GM18508 (cell line): Measurements from ENCODE around the gene GFM2.
"Not testable (repeated sequence)": the region's sequence is repeated elsewhere in the genome, so short reads cannot be mapped to it uniquely, and the experiment has no call there.

ENCODE experiments used
- ATAC-seq: cut with Tn5 transposase; IDR thresholded peaks from one replicate; pipeline ENCODE4 v1.9.1; 2021; ENCODE audit warnings: moderate number of reproducible peaks; ENCODE audit not compliant: insufficient read depth, unreplicated experiment

Gene GFM2, protein sequence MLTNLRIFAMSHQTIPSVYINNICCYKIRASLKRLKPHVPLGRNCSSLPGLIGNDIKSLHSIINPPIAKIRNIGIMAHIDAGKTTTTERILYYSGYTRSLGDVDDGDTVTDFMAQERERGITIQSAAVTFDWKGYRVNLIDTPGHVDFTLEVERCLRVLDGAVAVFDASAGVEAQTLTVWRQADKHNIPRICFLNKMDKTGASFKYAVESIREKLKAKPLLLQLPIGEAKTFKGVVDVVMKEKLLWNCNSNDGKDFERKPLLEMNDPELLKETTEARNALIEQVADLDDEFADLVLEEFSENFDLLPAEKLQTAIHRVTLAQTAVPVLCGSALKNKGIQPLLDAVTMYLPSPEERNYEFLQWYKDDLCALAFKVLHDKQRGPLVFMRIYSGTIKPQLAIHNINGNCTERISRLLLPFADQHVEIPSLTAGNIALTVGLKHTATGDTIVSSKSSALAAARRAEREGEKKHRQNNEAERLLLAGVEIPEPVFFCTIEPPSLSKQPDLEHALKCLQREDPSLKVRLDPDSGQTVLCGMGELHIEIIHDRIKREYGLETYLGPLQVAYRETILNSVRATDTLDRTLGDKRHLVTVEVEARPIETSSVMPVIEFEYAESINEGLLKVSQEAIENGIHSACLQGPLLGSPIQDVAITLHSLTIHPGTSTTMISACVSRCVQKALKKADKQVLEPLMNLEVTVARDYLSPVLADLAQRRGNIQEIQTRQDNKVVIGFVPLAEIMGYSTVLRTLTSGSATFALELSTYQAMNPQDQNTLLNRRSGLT

DNA sequence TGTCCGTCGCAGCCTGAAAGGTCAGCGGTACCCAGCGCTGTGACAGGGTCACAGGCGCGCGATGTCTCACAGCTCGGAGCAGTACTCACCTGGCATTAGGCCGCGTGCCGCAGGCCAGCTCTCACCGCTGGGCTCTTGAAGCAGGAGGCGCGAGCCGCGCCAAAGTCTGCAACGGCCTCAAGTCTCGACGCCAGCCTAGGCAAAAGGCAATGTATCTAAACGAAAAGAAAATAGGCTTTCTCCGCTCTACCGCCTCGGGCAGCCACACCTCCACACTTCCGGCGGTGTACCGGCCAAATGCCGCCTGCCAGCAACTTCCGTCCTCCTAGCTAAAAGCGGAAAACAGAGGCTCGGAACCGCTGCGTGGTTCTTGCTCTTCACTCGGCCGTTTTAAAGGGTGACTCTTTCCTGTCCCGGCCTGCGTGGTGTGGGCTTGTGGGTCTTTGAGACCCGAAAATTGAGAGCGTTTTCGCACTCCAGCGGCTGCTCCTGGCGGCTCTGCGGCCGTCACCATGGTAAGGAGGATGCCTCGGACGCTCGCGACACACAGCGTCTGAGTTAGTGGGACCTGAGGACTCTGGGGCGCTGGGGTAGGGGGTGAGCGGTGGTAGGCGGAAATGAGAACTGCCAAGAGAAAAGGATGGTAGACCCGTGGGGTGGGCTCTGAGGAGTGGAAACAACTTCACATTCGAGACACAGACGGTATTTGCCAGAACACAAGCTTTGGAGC lies at the start of gene GFM2, which contains the start of gene NSA2:
TSS of gene GFM2 (minus strand) at position 269 of the 730 bp plus-strand sequence. CDS start 3,375 bp downstream, outside the sequence.
TSS of gene NSA2 (plus strand) at position 401 of the 730 bp plus-strand sequence. CDS start at position 513, 112 bp downstream.
- ATAC-seq, result peak; percentile 66

DNA sequence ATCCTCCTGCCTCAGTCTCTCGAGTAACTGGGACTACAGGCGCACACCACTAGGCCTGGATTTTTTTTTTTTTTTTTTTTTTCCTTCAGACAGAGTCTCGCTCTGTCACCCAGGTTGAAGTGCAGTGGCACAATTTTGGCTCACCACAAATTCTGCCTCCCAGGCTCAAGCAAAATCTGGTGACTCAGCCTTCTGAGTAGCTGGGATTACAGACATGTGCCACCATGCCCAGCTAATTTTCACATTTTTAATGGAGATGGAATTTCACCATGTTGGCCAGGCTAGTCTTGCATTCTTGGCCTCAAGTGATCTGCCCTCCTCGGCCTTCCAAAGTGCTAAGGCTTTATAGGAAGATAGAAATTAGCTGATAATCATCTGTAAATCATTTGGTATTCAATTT lies 44.0 kb upstream of the GFM2 start:
- ATAC-seq, result no peak

DNA sequence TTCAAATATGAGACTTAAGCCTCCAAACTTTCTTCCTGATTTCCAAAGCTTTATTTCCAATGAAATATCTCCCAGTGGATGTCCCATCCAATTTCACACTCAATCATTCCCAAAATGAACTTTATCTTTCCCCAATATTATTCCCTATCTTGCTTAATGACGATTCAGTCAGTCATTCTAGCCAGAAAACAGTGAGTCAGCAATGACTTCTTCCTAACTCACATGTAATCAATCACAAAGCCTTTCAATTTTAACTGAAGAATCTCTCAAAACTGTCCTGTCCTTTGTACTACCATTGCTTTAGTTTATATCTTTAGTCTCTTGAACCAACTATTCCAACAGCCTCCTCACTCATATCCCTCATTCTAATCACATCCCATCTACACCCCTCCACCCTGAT lies 35.0 kb upstream of the GFM2 start:
- ATAC-seq, result no peak

DNA sequence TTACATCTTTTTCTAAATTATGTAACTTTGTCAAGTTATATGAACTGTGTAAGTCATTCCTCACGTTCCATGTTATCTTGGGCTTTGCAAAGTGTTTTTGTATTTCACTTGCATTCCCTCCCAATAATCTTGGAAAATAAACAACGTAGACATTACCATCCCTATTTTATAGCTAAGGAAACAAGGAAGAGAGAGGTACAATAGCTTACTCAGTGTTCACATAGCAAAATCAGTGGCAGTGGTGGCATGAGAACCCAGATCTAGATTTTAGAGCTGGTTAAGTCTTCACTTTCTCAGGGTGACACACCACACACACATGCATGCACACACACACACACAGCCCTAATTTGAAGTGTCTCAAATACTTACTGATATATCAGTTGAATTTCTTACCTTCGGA lies 34.3 kb upstream of the GFM2 start:
- ATAC-seq, result no peak

DNA sequence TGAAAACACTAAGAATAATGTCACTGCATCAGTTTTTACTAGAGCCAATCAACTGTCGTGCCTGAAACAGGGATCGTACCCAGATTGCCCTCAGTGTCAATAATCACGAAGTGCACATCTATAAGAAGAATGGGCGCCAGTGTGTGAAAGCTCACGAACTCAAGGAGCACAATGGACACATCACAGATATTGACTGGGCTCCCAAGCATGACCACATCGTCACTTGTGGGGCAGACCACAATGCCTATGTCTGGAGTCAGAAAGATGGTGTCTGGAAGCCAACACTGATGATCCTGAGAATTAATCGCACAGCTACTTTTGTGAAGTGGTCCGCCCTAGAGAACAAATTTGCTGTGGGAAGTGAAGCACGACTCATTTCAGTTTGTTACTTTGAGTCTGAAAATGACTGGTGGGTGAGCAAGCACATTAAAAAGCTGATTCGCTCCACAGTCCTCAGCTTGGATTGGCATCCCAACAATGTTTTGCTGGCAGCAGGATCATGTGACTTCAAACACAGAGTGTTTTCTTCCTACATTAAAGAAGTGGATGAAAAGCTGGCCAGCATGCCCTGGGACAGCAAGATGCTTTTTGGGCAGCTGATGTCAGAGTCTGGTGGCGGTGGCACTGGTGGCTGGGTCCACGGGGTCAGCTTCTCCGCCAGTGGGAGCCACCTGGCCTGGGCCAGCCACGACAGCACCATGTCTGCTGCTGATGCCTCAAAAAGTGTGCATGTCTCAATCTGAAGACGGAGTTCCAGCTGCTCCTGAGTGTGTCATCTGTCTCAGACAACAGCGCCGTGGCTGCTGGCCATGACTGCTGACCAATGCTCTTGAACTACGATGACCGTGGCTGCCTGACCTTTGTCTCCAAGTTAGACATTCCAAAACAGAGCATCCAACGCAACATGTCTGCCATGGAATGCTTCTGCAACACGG lies 32.3 kb upstream of the GFM2 start:
- no peak for ATAC-seq

DNA sequence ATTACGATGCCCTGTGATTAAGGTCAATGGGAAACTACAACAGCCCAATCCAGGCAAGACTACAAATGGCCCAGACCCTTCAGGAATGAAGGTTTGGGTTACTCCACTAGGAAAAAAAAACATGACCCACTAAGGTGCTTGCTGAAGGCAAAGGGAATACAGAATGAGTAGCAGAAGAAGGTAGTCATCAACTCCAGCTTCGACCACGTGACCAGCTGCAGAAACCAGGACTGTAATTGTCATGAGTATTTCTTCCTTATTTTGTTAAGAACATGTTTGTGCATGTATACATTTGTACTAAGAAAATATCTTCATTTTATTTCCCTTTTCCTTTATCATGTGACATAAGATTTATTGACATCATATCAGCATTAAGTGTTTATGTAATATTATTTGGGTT lies 24.8 kb upstream of the GFM2 start:
- ATAC-seq, result not testable (repeated sequence)

DNA sequence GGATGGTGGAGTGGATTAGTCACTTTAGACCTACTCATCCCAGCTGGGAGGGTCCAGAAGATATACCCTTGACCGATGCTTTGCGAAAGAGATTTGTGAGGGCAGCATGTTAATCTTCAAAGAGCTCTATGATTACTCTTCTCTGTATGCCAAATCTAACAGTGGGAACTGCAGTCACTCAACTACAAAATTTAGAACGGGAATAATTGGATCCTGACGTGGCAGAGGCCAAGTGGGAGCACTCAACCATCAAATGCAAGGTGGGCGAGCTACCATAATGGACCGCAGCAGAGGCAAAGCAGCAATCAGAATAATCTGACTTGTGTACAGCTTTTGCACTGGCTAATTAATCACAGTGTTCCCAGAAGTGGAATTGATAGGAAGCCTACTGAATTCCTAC lies 20.5 kb upstream of the GFM2 start:
- ATAC-seq, result no peak

DNA sequence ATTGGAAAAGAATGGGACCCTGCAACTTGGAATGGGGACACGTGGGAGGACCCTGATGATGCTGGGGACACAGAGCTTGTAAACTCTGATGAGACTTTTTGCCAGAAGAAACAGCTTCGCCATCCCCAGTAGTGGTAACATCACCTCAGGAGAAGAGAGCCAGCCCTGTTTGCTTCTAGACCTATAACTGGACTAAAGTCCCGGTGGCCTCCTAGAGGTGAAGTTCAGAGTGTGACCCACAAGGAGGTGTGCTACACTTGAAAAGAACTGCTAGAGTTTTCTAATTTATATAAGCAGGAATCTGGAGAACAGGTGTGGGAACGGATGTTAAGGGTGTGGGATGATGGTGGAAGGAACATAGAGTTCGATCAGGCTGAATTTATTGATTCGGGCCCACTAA lies 19.9 kb upstream of the GFM2 start:
- ATAC-seq, result no peak

DNA sequence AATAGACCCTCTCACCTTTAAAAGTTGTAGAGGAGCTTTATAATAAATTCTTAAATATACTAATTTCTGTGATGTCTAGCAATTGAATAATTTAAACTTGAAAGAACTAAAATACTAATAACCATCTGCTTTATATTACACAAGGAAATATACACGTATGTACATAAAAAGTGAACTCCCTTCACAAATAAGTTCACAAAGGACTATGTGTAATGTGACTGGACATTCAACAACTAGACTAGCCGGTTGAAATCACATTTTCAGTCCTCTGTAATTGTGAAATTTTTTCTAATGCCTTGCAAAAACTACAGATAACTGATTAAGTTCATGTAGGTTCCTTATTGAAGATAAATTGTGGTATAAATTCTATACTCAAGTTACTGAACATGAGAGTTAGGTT lies 11.7 kb upstream of the GFM2 start:
- ATAC-seq, result no peak

DNA sequence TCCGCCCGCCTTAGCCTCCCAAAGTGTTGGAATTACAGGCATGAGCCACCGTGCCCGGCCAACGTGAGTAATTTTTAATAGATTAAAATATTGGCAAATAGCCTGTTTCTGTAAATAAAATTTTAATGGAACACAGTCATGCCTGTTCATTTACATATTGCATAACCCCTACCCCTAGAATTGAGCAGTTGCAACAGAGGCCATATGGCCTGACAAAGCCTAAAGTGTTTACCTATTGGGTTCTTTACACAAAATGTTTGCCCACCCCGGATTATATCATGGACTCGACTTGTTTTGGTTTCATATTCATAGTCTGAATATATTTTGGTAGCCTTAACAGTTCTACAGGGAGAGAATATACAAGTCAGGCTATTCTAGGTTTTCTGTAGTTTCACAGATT lies 5.4 kb upstream of the GFM2 start:
- ATAC-seq, result no peak

DNA sequence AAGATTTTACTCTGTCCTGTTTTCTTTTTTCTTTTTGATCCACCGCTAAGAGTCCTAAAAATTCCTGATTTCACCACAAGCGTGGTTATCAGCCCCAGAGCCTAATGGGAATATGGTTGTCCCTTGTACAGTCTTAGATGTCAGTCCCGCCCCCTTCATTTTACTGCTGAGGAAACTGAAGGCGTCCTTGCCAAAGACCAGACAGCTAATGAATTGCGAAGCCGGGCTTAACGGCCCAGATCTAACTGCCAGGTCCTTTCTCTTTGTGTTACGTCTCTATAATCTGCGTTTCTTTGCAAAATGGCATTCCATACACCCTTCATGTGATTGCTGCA lies 629 bp upstream of the GFM2 start:
- peak; percentile 16 for ATAC-seq

DNA sequence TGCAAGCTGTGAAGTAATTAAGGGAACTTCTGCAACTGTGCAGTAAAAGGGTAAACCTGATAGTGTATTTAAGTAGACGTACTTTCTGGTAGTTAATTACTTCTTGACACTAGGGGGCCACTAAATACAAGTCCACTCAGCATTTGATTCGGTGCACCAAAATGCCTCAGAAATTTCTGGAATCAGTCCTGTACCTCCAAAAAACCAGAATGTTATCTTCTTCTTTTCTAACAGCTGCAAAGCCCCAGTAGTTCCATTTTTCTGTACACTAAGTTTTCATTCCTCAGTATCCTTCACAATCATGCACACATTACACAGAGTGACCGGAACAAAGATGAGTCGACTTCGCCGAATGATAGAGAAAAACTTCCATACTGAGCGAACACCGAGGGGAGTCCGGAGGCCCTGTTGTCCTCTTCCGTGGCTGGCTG lies 484 bp downstream of the GFM2 start:
- ATAC-seq, result no peak

DNA sequence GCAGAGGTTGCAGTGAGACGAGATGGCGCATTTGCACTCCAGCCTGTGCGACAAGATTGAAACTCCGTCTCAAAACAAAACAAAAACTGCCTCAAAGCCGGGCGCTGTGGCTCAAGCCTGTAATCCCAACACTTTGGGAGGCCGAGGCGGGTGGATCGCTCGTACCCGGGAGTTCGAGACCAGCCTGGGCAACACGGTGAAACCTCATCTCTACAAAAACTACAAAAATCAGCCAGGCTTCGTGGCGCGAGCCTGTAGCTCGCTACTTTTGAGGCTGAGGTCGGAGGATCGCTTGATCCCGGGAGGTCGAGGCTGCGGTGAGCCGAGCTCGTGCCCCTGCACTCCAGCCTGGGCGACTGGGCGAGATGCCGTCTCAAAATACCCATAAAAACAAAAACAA lies 988 bp downstream of the GFM2 start:
- ATAC-seq, result no peak

DNA sequence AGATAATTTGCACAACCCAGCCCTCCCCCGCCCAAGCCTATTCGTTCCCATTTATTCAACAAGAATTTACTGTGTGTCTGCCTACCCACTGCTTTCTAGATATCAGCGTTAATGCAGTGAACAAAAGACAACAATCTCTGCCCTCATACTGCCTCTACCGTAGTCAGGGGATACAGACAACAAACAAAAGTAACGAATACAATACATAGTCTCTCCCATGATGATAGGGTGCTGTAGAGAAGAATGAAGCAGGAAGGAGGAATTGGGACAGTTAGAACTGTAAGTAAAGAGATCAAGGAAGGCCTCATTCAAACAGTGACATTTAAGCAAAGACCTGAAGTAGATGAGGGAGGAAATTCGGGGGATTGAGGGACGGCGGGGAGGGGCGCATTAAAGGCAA lies 1.7 kb downstream of the GFM2 start:
- ATAC-seq, result no peak

DNA sequence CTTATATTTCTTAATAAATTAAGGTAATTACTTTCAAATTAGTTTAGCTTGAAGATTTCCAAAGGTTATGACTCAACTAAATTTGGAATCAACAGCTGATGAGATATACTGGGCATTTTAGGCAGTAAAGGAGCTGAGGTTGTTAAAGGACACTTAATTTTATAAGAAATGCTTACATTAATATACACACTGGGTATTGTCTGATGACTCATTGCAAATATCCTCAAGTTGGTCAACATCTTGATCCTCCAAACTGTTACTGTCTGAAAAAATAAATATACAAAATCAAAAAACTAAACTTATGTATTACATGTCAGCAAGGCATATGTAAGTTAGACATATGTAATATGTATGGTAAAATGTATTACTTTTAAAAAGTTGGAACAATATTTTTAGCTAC lies 3.4 kb downstream of the GFM2 start:
- ATAC-seq, result no peak

DNA sequence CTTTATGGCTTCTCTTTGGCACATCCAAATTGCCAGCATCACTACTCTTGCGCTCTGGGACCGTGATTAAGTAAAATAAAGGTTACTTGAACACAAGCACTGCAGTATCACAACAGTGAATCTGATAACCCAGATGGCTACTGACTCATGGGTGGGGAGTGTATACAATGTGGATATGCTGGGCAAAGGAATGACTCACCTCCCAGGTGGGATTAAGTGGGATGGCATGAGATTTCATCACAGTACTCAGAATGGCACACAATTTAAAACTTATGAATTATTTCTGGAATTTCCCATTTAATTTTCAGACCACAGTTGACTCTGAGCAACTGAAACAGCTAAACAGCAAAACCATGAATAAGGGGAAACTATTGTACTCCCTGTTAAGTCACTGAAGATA lies 4.3 kb downstream of the GFM2 start:
- ATAC-seq, result no peak

DNA sequence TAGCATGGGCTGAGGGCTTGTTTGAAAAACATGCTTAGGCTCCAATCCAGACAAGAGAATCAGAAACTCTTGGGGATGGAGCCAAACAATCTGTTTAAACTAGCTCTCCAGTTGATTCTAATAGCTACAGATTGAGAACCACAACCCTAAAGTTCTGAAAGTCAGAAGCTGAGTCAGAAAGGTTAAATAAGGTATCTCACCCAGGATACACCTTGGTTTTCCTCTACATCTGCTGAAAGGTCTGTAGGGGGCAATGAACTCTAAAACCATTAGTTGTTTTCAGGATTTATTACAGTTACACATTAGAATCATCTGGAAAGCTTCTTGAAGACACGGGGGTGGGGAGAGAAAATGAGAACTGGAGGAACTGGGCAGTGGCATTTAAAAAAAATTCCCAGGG lies 5.7 kb downstream of the GFM2 start:
- ATAC-seq, result no peak

DNA sequence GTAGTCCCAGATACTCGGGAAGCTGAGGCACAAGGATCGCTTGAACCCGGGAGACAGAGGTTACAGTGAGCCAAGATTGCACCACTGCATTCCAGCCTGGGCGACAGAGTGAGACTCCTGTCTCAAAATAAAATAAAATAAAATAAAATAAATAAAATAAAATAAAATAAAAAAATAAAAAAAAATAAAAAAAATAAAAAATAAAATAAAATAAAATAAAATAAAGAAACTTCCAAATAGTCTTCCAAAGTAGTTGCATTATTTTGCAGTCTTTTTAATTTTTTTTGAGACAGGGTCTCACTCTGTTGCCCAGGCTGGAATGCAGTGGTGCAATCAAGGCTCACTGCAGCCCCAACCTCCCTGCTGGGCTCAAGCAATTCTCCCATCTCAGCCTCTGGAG lies 18.2 kb downstream of the GFM2 start:
- not testable (repeated sequence) for ATAC-seq

DNA sequence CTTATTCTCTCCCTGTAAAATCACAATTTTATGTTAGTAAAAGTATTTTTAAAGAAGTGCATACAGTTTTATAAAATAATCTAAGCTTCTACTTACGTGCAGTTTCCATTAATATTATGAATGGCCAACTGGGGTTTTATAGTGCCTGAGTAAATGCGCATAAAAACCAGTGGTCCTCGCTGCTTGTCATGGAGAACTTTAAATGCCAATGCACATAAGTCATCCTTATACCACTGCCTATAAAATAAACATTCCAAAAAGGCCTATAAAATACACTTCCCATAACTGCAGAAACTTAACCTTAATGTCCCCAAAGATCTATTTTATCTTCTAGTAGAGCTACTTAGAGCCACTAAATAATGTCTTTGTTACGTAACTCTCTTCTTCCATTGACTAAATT lies 28.5 kb downstream of the GFM2 start:
- no peak for ATAC-seq

DNA sequence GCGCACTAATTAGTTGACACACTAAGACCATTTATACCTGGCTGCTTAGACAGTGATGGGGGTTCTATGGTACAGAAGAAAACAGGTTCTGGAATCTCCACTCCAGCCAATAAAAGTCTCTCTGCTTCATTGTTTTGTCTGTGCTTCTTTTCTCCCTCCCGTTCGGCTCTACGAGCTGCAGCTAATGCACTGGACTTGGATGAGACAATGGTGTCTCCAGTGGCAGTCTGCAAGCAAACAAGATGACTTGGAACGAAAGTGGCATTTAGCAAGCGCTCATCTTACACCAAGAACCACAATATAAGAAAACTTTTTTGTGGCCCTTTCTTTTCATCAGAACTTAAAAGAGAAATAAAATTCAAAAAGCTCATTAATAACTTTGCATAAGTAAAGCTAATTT lies 30.2 kb downstream of the GFM2 start:
- ATAC-seq, result no peak
